Endothelial cell of umbilical vein (primary cell): ENCODE data around the gene ELMO1. TPM values are rescaled to one million over a fixed set of nuclear protein-coding genes. Genes with fewer than 3 reads are reported as not detected.

Experiments used
- BruUV-seq: library from RNA; stranded (reverse); fragments of 400-500 nt; replicated peaks from 2 replicates; lab custom pipeline; 2021; lab: Mats Ljungman, UMichigan
- CTCF ChIA-PET: fragments of 300-600, 350-600 bp; sonication (Branson Sonifier 250); formaldehyde crosslinking; loops from one replicate; lab custom pipeline; 2021; ENCODE audit warnings: antibody characterized with exemption, inconsistent platforms; lab: Charles Lee
- POLR2A ChIA-PET: fragments of 300-600, 350-600 bp; sonication (Branson Sonifier 250); formaldehyde crosslinking; loops from one replicate; lab custom pipeline; 2021; ENCODE audit warnings: antibody characterized with exemption, inconsistent platforms; lab: Charles Lee
- DNase-seq: peaks from one replicate; pipeline ENCODE4 v3.0.0-alpha.2; 2011; ENCODE audit warnings: low read depth, low spot score
- FAIRE-seq: peaks from 2 replicates; lab custom pipeline; 2011; peaks lifted over from hg19 to GRCh38; lab: Jason Lieb, UNC
- H2AFZ ChIP-seq: 2 replicates; pipeline ENCODE4 v1.6.0; 2012; ENCODE audit warnings: low read depth, low read length, control low read depth, inconsistent platforms
- H3K27ac ChIP-seq: 2 replicates; pipeline ENCODE4 v1.5.1; 2011; ENCODE audit warnings: low read depth, mild to moderate bottlenecking, control low read depth, low read length, moderate library complexity; ENCODE audit not compliant: insufficient read depth
- H3K27me3 ChIP-seq, 2 experiments: 2 replicates each; pipeline versions ENCODE4 v1.6.0 to v1.6.1; 2011; ENCODE audit warnings: low read length in 2 of 2, mixed read lengths in 1 of 2; ENCODE audit not compliant: control insufficient read depth in 2 of 2, insufficient read depth in 2 of 2
- H3K36me3 ChIP-seq, 2 experiments: 2 replicates in 1 of 2; 3 replicates in 1 of 2; pipeline ENCODE4 v1.5.1; 2011; ENCODE audit warnings: low read length in 2 of 2, mild to moderate bottlenecking in 1 of 2, moderate library complexity in 1 of 2; ENCODE audit not compliant: control insufficient read depth in 2 of 2, insufficient read depth in 2 of 2; ENCODE audit errors: extremely low read depth in 1 of 2
- H3K4me1 ChIP-seq: 3 replicates; pipeline ENCODE4 v1.5.1; 2011; ENCODE audit warnings: mild to moderate bottlenecking, low read length; ENCODE audit not compliant: control insufficient read depth, insufficient read depth; ENCODE audit errors: extremely low read depth
- H3K4me2 ChIP-seq: 2 replicates; pipeline ENCODE4 v1.6.1; 2011; ENCODE audit warnings: low read length, control low read depth, mixed read lengths; ENCODE audit not compliant: insufficient read depth
- H3K4me3 ChIP-seq, 3 experiments: fragments of 200-600 bp in 1 of 3; sonication (generic), shearing (Covaris generic) in 1 of 3; replicated peaks in 1 of 3; 2 replicates each; pipeline ENCODE4 v1.5.1; 2011 to 2016; ENCODE audit warnings: control low read depth in 3 of 3, low read length in 3 of 3, mild to moderate bottlenecking in 2 of 3, inconsistent platforms in 1 of 3, low read depth in 1 of 3, moderate library complexity in 1 of 3; ENCODE audit not compliant: insufficient read depth in 1 of 3
- H3K79me2 ChIP-seq: 2 replicates; pipeline ENCODE4 v1.6.0; 2012; ENCODE audit warnings: low read length, inconsistent platforms; ENCODE audit not compliant: control insufficient read depth, insufficient read depth
- H3K9ac ChIP-seq: replicated peaks from 2 replicates; pipeline ENCODE3; 2011; ENCODE audit warnings: low read length, control low read depth; ENCODE audit not compliant: insufficient read depth; ENCODE audit errors: extremely low read depth
- H3K9me1 ChIP-seq: replicated peaks from 3 replicates; pipeline ENCODE4 v1.6.0; 2011; ENCODE audit warnings: mild to moderate bottlenecking, low read length; ENCODE audit not compliant: control insufficient read depth, insufficient read depth; ENCODE audit errors: extremely low read depth
- H3K9me3 ChIP-seq: replicated peaks from 2 replicates; pipeline ENCODE4 v1.5.1; 2012; ENCODE audit warnings: low read length, inconsistent platforms; ENCODE audit not compliant: control insufficient read depth, insufficient read depth
- H4K20me1 ChIP-seq: replicated peaks from 2 replicates; pipeline ENCODE3; 2011; ENCODE audit warnings: mild to moderate bottlenecking, low read length; ENCODE audit not compliant: control insufficient read depth, insufficient read depth; ENCODE audit errors: extremely low read depth
- EZH2 ChIP-seq: IDR thresholded peaks from 2 replicates; pipeline ENCODE4 v1.6.1; 2012; ENCODE audit warnings: borderline replicate concordance, low read depth, mild to moderate bottlenecking, moderate library complexity, low read length, inconsistent platforms; ENCODE audit not compliant: severe bottlenecking
- FOS ChIP-seq: IDR thresholded peaks from 2 replicates; pipeline ENCODE4 v1.6.1; 2011; ENCODE audit warnings: mild to moderate bottlenecking, low read length, moderate library complexity, borderline replicate concordance; ENCODE audit not compliant: insufficient read depth
- JUN ChIP-seq: IDR thresholded peaks from 2 replicates; pipeline ENCODE4 v1.6.1; 2011; ENCODE audit warnings: borderline replicate concordance, low read depth; ENCODE audit not compliant: insufficient read length, insufficient read depth
- POLR2A ChIP-seq: IDR thresholded peaks from 2 replicates; pipeline ENCODE4 v1.6.1; 2012; ENCODE audit warnings: low read depth, mild to moderate bottlenecking, control low read depth, low read length
- dilution Hi-C: fragments of 300-500 bp; cut with MboI; formaldehyde crosslinking; loops from one replicate; pipeline ENCODE4 v1.15.0; 2019; ENCODE audit warnings: low sequenced_read_pairs; ENCODE audit not compliant: extremely low pct_ligation_motif_present
- intact Hi-C: fragments of 100-400 bp; cut with micrococcal nuclease; formaldehyde crosslinking; loops from one replicate; pipeline ENCODE4 v1.10.0; 2022
- polyA plus RNA-seq, 4 experiments: library from polyadenylated mRNA; depleted of rRNA in 3 of 4; stranded (reverse) in 3 of 4; unstranded in 1 of 4; fragments of >200 nt; gene quantifications; 2 replicates each; pipeline versions ENCODE4 v1.2.1 to v1.2.3, GENCODE V29; 2011 to 2012; ENCODE audit warnings: missing spikeins in 1 of 4
- total RNA-seq: library from RNA; stranded (reverse); gene quantifications from 2 replicates; pipeline ENCODE4 v1.2.3, GENCODE V29; 2021
- TF ChIP-seq, protein P1 (sequence below): IDR thresholded peaks from 2 replicates; pipeline ENCODE4 v1.6.1; 2011; ENCODE audit not compliant: insufficient read depth, insufficient read length
- TF ChIP-seq, protein P2 (sequence below), 2 donors: IDR thresholded peaks; 1 replicate in 1 of 2; 2 replicates in 1 of 2; pipeline ENCODE4 v1.5.1; 2011; ENCODE audit warnings: low read length in 2 of 2, mild to moderate bottlenecking in 2 of 2, moderate library complexity in 2 of 2, control low read depth in 1 of 2, inconsistent platforms in 1 of 2, low read depth in 1 of 2; ENCODE audit not compliant: insufficient read depth in 1 of 2; ENCODE audit errors: extremely low read depth in 1 of 2

The ELMO1 gene
- total and polyA plus RNA-seq, 2 donors (not counting 3 experiments of a cell fraction or from before 2014, with no cell fraction given), result 17.0 to 30.6 TPM

DNA sequence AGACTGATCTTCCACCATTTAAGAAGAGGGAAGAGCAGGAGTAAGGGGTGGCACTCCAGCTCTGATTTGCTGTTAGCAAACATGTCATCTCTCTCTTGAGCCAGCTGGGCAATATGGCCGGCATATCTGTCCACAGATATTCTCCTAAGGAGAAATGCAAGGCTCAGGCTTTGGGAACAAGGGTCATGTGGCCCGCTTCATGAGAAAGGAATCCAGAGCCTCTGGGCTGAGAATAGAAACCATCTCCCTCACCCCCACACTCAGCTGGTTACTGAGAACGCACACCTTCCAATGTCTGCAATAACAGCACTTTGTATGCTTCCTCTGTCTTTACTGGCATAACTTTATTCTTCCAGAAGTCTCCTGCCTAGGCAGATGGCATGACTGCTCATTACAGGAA is 171.2 kb downstream of the ELMO1 start:
- dilution Hi-C loops, result no loop called here
- Histone ChIP-seq H3K4me3 (no peak overlapping the region), H3K4me2 (no peak overlapping the region), H3K4me1 (no peaks in the 10 kb centered on the region), H4K20me1 (no peaks in the 10 kb centered on the region), H3K9me1 (no peaks in the 10 kb centered on the region), H3K36me3 (no peaks in the 10 kb centered on the region), H3K79me2 (no peaks in the 10 kb centered on the region), H2AFZ (no peak overlapping the region), H3K27me3 (no peaks in the 10 kb centered on the region), H3K9ac (no peak overlapping the region), H3K9me3 (no peaks in the 10 kb centered on the region), H3K27ac (no peak overlapping the region)
- ChIA-PET POLR2A (no interaction called here), CTCF (no interaction called here)
- no TSS peak for BruUV-seq
- TF ChIP-seq JUN (no peak), POLR2A (no peak), FOS (no peak), EZH2 (no peak)
- TF ChIP-seq, protein P1, sequence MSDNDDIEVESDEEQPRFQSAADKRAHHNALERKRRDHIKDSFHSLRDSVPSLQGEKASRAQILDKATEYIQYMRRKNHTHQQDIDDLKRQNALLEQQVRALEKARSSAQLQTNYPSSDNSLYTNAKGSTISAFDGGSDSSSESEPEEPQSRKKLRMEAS, result no peak
- TF ChIP-seq, protein P2, sequence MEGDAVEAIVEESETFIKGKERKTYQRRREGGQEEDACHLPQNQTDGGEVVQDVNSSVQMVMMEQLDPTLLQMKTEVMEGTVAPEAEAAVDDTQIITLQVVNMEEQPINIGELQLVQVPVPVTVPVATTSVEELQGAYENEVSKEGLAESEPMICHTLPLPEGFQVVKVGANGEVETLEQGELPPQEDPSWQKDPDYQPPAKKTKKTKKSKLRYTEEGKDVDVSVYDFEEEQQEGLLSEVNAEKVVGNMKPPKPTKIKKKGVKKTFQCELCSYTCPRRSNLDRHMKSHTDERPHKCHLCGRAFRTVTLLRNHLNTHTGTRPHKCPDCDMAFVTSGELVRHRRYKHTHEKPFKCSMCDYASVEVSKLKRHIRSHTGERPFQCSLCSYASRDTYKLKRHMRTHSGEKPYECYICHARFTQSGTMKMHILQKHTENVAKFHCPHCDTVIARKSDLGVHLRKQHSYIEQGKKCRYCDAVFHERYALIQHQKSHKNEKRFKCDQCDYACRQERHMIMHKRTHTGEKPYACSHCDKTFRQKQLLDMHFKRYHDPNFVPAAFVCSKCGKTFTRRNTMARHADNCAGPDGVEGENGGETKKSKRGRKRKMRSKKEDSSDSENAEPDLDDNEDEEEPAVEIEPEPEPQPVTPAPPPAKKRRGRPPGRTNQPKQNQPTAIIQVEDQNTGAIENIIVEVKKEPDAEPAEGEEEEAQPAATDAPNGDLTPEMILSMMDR (IDR thresholded peaks at IDR 0.05; ENCODE audit: extremely low read depth in 1 of 2, insufficient read depth in 1 of 2, low read depth in 1 of 2, low read length in 2 of 2), result no peak
- DNase-seq, result no peak
- FAIRE-seq, result no peak
- intact Hi-C loops, result no loop called here
